HG02798 (cell line): Measurements from ENCODE around the gene RELB.

Experiments used
- ATAC-seq: cut with Tn5 transposase; IDR thresholded peaks from one replicate; pipeline ENCODE4 v1.9.1; 2021; ENCODE audit warnings: mild to moderate bottlenecking; ENCODE audit not compliant: unreplicated experiment, poor library complexity

The RELB gene

GRCh38 chr19:45076029-45076850 is 75.0 kb downstream of the RELB start, which contains the start of gene ZNF296:
TSS of gene ZNF296 (minus strand) at chr19:45076478. CDS start at chr19:45076373, 105 bp downstream.
- ATAC-seq = peak; percentile 55

- ATAC-seq = no peak
Observed at GRCh38 chr19:45076851-45077730, 75.8 kb downstream of the RELB start.

- no peak for ATAC-seq
Observed at GRCh38 chr19:45078390-45079062, 77.3 kb downstream of the RELB start.

- peak; percentile 34 for ATAC-seq
Observed at GRCh38 chr19:45079063-45079910, 78.0 kb downstream of the RELB start, which contains the start of gene GEMIN7. TSS of gene GEMIN7 (plus strand) at chr19:45079260. CDS start at chr19:45090115, 10,855 bp downstream.

- no peak for ATAC-seq
Observed at GRCh38 chr19:45079911-45080370, 78.7 kb downstream of the RELB start.

- ATAC-seq = no peak
Observed at GRCh38 chr19:45082170-45082569, 80.9 kb downstream of the RELB start.

- ATAC-seq = no peak
Observed at GRCh38 chr19:45086480-45086879, 85.2 kb downstream of the RELB start.

- ATAC-seq = no peak
Observed at GRCh38 chr19:45087531-45087930, 86.3 kb downstream of the RELB start.
